Activated CD4-positive, alpha-beta T cell treated with anti-CD3 and anti-CD28 coated beads, Interleukin-2, amount 50 U/mL, for 24 hours (primary cell): Measurements from ENCODE around the gene MDGA2.

Experiments used
- DNase-seq, 2 donors: peaks; one replicate each; pipeline ENCODE4 v3.0.0-alpha.2; 2020; ENCODE audit warnings: low read depth in 1 of 2, low spot score in 1 of 2

Gene MDGA2

DNA sequence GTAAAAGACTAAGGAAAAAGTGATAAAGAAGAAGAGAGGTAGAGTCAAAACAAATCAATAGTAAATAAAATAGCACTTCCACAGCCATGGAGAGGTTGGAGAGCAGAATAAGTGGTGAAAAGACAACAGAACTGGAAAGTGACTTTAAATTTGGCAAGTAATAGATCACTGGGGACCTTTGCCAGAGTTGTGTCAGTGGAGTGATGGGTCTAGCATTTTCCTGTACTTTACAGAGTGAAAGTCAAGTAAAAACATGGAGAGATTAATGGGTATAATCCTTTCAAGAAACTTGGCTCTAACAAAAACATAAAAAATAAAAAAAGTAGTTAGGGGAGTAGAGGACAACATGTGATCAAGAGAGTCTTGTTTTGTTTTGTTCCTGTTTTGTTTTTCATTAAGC, 521.7 kb downstream of the MDGA2 start:
- no peak for DNase-seq

DNA sequence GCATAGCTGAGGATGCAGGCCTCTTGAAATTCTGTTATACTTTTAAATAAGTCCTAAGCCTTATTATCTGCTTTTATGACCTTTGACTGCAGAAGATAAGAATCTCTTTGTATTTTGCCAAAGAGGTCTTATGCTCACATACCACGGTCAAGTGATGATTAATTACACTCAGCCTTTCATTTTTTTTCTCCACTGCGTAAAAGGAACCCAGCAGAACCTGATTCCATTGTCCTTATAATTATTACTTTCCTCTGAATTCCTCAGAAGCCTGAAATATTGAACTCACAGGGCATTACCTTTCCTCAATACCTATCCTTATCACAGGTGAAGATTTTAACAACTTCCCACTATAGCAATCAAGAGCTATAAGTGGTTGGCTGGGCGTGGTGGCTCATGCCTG, 525.1 kb downstream of the MDGA2 start:
- DNase-seq: no peak

DNA sequence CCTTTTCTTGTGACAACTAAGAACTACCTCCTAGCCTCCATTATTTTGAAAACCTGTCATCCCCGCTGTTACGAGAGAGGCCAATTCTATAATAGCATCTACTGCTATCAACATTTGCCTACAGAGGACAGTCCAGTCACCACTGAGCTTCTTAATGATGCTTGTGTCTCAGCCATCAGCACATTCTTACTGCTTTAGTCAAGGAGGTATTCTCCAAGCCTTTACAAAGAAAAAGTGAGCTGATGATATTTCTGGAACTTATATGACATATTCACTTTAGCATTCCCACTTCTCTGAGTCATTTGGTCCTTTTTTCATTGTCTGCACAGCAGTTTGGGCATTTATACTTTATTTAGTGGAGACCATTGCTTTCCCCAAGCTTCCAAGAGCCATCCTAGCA, 526.1 kb downstream of the MDGA2 start:
- DNase-seq: no peak

DNA sequence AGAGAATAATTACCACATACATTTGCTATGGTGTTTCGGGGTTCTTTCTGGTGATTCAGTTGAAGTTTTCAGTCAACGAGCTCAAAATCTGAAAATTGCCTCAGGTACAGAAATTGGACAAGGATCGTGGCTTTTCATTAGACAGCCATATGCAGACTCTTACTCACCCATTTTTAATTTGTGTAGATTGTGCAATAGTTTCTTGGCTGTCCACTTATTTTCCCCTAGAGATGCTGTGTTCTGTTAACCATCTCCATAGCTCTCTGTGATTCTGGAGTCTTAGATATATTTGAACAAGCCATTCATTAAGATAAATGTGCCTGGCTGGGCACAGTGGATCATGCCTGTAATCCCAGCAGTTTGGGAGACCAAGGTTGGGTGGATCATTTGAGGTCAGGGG, 526.7 kb downstream of the MDGA2 start:
- no peak for DNase-seq

DNA sequence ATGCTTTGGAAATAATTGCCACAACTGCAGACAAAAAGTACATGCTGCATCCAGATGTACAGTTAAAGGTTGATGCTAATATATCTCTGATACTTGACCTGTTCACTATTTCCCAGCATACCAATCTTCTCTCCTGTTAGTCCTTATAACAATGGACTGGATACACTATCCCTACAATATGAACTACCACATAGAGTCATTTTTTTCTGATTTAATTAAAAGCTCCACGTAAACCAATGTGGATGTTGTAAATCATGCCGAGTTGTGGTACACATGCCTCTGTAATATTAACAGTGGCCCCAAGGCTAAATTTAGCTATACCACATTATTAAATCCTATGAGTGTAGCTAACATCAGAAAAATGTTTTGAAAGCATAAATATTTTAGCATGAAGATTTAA, 554.8 kb downstream of the MDGA2 start:
- DNase-seq: no peak

DNA sequence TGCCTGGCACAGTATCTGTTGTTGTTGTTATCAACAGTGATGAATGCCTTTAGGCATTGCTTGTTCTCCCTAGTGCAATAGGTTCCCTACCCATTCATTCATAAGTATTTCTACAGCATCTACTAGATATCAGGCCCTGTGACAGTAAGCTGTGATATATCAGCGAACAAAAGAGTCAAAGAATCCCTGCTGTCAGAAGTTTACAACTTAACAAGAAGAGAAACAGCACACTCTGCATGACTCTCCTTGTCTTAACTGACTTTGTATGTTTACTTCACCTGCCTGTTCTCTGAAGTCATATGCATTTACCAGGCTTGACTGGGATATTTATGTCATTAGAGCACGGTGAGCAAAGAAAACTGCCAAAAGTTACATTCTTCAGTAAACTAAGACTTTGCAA, 571.6 kb downstream of the MDGA2 start:
- DNase-seq: no peak

DNA sequence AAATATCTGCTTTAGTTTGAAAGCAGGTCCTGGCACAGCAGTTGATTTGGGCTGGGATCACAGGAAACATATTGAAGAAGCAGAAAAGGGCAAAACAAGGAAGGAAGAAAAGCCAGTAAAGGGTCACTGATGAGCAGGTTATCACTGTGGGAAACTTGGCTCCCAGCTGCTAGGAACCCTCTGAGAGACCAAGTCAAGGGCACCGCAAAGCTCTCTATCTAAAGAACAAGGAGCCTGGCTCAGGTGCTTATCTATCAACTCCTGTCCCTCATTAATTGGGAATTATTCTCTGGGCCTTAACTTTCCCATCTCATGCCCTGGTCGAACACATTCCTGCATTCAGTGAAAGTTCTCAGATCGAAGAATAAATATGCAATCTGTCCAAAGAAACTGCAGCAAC, 572.9 kb downstream of the MDGA2 start:
- no peak for DNase-seq

DNA sequence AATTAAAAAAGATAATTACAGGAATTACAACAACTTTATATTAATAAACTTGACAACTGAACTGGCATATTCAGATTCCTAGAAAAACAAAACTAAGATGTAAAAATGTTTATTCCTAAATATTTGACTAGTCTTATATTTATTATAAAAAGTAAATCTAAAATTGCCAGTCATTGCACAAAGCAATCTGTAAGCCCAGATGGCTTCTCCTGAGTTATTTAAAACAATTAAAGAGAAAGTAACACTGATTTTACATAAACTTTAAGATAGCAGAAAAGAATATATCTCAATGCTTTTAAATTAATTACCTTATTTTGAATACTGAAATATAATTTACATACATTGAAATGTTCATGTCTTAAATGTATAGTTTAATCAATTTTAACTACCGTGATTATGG, 589.7 kb downstream of the MDGA2 start:
- no peak for DNase-seq

DNA sequence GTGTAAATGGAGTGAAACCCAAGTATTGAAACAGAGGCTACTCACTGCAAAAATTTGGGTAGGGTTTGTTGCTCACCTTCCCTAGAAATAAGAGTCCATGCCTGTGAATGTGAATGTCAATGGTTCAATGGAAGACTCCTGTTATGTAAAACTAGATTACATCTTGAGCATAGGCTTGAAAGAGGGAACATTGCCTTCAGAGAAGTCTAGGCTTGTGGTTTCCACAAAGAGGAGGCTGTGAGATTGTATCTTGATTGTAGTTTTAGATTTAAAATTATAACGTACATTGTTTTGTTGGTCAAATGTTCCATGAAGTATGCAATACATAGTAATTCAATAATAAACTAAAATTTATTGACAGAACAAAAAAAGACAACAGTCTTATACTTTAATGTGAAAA, 610.1 kb downstream of the MDGA2 start:
- DNase-seq: no peak

DNA sequence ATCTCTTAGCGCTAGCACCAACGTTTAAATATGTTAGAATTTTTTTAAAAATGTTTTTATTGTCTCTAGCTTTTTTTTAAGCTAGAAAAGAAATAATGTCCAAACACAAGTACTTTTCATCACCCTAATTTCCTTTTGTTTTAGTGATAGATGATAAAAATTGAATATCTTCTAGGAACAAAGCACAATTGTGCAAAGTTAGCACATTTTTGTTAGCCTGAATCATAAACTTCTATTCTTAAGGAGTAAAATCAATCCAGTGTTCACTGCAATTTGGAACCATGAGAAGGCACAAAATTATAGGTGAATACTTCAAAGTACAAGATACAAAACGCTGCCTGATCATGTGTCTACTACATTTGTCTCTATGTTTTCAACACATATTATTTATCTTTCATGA, 615.4 kb downstream of the MDGA2 start:
- DNase-seq: no peak

DNA sequence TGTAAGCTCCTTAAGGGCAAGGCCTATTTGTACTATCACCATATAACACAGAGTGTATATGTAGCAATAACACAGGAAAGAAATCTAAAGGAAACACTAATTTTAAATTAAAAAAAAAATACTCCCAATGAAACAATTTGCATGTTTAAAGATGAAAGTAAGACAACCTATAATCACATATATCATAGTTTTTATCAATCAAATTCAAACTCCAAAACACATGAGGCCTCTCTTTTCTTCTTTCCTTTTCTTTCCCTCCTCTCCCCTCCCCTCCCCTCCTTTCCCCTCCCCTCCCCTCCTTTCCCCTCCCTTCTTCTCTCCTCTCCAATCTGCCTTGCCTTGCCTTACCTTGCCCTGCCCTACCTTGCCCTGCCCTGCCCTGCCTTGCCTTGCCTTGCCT, 618.0 kb downstream of the MDGA2 start:
- no peak for DNase-seq

DNA sequence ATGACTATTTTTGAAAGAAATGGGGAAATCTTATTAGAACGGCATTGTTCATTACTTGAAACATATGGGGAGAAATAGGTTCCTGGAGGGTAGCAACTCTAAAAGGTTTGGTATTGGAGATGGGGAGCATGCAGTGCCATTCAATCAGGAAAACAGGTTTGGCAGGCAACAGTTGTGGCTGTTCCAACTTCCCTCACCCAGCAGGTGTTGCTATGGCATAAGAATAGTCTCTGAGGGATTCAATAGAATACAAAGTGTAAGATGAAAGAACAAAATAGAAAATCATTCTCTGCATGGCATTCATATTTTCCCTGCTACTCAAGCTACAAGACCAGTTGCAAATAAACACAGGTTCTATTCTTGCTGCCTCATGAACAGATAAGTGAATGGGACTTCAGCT, 630.6 kb downstream of the MDGA2 start:
- DNase-seq: no peak

DNA sequence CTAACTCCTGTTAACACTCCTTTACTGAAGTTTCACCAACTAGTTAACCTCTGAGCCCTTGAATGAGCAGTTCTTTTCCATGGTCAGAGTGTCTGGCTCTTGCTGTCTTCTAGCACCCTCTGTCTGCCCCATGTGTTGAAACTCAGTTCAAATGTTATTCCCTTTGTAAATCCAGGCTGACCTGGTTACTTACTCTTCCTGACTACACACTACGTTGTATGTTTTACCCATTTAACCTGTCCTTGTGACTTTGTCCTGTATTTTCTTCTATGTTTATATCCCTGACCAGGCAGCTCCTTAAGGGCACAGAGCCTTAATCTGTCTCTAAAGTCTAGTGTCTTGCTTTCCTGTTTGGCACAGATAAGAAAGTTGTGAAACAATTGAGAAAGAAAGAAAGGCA, 634.9 kb downstream of the MDGA2 start:
- DNase-seq: no peak

DNA sequence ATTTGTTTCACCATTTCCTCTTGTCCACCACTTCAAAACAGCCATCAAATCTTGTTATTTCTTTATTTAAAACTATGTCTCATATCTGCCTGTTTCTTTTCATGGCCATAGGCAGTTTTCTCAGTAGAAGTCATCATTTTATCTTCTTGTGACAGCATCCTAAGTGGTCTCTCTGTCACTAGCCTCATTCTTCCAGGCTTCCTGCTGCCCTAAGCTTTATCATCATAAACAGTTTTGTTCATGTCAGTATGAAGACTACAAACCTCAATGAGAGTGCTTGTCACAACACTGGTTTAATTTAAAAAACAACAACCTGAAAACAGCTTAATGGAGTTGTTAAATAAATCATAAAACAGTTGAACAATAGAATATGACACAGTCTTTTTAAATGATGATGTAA, 636.1 kb downstream of the MDGA2 start:
- DNase-seq: no peak

DNA sequence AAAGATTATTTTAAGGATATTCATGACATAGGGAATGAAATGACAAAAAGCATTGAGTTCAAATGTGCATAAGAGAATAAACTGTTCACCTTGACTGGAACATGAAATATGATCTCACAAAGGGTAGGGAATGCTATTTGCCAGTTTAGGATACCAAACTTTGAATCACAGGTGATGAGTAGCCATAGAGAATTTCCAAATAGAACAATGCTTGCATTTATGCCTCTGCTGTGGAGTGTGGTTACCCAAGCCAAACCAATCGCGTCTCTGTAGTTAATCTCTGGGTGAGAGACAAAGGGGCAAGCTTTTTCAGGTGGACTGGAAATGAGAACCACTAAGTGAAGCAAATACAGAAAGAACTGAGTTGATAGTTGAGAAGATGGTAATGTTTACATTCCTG, 652.7 kb downstream of the MDGA2 start:
- no peak for DNase-seq

DNA sequence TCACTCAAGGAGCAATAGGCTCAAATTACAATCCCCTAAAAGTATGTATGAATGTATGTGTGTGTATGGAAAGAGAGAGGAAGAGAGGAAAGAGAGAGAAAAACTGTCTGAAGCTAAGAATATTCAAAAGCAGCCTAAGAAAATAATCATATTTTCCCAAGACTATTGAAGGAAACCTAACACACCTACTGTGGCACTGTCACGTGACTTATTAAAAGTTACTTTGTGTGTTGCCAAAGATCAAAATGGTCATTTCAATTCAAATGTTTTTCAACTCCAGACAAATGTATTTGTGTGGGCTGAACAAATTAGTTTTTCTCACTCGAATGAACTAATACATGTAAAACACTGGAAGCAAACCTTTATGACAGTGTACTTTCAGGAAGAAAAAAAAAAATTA, 654.9 kb downstream of the MDGA2 start:
- DNase-seq: no peak

DNA sequence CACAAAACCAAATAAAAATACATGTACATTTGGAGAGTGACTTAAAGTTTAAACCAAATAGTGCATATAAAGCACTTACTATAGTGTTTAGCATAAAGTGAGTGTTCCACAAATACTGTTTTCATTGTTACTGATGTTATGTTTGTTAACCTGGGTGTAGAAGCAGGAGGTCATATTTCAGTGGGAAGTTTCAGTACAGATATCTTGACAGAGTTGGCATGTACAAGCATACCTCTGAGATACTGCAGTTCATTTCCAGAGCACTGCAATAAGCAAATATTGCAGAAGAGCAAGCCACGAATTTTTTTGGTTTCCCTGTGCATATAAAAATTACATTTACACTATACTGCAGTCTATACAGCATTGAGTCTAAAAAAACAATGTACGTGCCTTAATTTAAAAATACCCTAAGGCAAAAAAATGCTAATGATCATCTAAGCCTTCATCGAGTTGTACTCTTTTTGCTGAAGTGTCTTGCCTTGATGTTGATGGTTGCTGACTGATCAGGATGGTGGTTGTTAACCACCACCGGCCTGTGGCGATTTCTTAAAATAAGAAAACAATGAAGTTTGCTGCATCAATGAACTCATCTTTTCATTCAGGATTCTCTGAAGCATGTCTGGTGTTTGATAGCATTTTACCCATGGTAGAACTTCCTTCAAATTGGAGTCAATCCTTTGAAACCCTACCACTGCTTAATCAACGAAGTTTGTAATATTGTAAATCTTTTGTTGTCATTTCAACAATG, 662.7 kb downstream of the MDGA2 start:
- no peak for DNase-seq

DNA sequence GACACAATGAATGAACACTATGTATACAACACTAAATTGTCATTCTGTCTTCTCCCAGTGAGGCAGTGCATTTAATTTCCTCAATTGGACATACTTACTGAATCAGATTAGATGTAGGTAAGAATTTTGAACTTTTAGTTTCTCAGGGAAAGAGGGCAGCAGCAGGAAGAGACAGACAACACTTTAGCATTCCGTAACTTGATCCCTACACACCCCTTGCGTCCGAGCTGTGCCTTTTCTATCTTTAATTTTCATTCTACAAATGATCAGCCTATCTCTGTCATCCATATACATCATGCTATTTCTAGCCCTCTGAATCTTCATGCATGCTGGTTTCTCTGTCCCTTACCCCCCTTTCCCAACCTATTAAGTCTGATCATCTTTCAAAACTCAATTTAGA, 665.8 kb downstream of the MDGA2 start:
- DNase-seq: no peak

DNA sequence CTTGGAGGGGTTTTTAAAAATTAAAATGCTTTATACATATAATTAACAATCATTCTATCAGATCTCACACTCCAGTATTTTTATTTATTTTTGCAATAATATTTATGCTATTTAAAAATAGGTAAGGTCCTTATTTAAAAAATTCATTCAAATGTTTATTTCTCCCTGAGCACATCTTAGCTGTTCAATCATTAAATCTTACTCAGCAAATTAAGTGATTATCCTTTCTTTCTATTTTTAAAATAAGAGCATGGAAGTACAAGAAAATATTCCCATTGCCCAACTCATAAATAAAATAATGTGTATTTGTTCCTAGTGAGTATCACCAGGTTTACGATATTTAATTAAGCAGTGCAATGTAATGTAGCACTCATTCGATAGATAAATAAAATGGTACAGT, 666.7 kb downstream of the MDGA2 start:
- no peak for DNase-seq

DNA sequence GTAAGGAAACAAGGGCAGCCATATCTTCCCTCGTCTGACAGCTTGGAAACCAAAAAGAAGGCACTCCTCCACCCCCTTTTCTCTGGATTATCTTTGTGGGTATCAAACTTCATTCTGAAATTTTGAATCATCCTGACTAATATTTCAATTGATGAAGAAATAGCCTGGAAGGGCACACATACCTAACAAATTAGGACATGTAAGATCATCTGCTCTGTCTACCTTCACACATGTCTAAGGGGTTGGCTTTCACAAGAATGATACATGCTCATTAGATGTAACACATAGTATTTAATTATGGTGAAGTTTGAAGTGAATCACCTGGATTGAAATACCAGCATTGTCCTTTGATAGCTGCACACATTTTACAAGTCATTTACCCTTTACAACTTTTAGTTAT, 675.7 kb downstream of the MDGA2 start:
- no peak for DNase-seq

DNA sequence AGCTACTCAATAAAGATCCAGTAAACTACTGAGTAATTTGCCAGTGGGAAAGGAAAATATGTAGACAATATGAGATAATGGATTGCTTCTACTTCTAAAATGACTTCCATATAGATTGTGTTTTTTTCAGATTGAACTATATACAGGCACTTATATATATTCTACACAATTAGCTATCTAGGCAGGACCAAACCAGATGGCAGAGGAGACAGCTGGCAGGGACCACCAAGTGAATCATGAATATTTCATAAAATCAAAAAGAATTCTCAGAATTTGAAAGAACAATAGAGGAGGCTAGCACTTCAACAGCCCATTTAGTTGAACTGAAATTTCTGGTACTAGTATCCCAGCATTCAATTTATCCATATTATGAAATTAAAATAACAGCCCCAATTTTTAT, 685.8 kb downstream of the MDGA2 start:
- no peak for DNase-seq

DNA sequence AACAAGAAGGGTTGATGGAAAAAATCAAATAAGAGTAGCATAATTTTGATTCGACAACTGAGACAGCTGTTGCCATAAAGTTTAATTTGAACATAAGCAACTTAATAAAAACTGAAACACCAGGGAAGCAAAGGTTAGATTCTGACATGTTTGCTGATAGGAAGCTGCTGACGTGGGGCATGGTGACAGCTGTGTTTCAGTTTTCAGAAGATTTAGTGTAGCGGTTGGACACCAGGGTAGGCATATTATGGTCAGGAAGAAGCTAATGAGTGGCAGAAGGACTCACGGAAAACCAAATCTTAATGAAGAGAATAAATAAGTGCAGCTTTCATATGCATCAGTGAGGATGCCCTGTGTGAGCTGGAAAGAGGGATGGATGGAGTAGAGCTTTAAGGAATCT, 687.1 kb downstream of the MDGA2 start:
- no peak for DNase-seq

DNA sequence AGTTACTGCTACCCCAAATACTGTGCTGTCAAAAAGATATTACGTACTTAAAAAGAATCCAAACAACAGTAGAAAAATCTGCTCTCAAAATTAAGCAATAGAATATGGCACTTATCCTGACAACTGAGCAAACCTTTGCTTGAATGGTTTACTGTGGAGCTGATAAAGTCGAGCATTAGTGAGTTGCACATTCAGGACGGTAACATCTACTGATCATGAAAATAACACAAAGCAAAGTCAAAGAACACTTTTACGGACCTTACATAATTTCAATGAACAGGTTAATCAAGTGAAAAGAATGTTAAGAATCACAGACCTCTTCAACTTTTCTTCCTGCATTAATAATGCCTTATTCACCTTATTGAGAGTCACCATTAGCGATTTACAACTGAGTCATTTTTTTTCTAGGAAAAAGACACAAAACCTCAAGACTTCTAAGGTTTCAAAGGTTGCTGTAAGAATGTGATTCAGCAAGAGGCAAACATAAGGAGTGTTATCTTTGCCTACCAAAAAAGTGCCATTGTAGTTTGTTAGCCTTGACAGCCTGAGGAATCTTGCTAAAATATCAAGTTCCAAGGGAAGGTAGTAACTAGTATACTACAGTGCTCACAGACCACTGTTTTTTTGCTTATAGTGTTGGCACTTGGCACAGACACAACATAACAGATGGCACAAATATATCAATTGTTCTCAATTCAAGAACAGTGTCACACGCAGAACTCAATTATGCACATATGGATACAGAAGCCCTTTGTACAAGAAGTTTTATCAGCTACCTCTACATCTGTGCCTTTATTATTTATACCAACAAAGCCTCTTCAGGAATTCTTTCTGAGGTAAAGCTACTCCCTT, 689.6 kb downstream of the MDGA2 start:
- DNase-seq: no peak
